Psoas muscle (tissue), 8 donors: ENCODE results near the gene PLA2G4C. TPM values are rescaled to one million over a fixed set of nuclear protein-coding genes. Genes with fewer than 3 reads are reported as not detected.

Experiments used
- ATAC-seq, 4 donors: fragments of 200-7000 bp; cut with Tn5 transposase; one replicate each; pipeline ENCODE4 v1.9.1; 2020; ENCODE audit warnings: moderate library complexity in 3 of 4, mild to moderate bottlenecking in 2 of 4
- DNase-seq, 2 donors: peaks; one replicate each; pipeline ENCODE4 v3.0.0-alpha.2; 2020
- H3K27ac ChIP-seq: fragments of 200-600 bp; one replicate; pipeline ENCODE4 v1.8.0; 2022
- H3K27me3 ChIP-seq, 3 donors: fragments of 200-600 bp in 1 of 3; one replicate each; pipeline versions ENCODE4 v1.6.1 to v1.8.0; 2013 to 2022; ENCODE audit warnings: low read length in 2 of 3, mild to moderate bottlenecking in 2 of 3, moderate library complexity in 1 of 3; ENCODE audit not compliant: insufficient read depth in 3 of 3
- H3K36me3 ChIP-seq, 2 donors: fragments of 200-600 bp in 1 of 2; one replicate each; pipeline versions ENCODE4 v1.6.1 to v1.8.0; 2013 to 2022; ENCODE audit warnings: low read depth in 1 of 2, mild to moderate bottlenecking in 1 of 2, moderate library complexity in 1 of 2; ENCODE audit not compliant: insufficient read depth in 1 of 2
- H3K4me1 ChIP-seq: fragments of 200-600 bp; one replicate; pipeline ENCODE4 v1.8.0; 2022
- H3K4me3 ChIP-seq: fragments of 200-600 bp; one replicate; pipeline ENCODE4 v1.8.0; 2022; ENCODE audit warnings: mild to moderate bottlenecking
- H3K9me3 ChIP-seq: fragments of 200-600 bp; one replicate; pipeline ENCODE4 v1.8.0; 2022
- CTCF ChIP-seq: fragments of 200-600 bp; IDR thresholded peaks from one replicate; pipeline ENCODE4 v1.8.0; 2022; ENCODE audit warnings: antibody characterized with exemption
- WGBS, 3 donors: extraction: QIAGEN DNeasy Blood & Tissue Kit; methylation state at CpG; one replicate each; pipeline versions ENCODE4 v1.1.6 to v1.1.7; 2013; 5-methylcytosine and 5-hydroxymethylcytosine counted together
- intact Hi-C, 2 donors: fragments of 100-400 bp; cut with DNase I; formaldehyde crosslinking; loops; one replicate each; pipeline versions ENCODE4 v1.11.0 to v1.14.2; 2022
- polyA plus RNA-seq, 3 donors: library from polyadenylated mRNA; stranded (reverse); fragments of 200-250 nt; gene quantifications; one replicate each; pipeline ENCODE4 v1.2.3, GENCODE V29; 2013
- total RNA-seq, 4 donors: library from RNA; stranded (reverse); fragmentation: NEBNext Ultra II Directional in 2 of 4; extraction: Animal tissue kit (Norgen Biotek cat#: 25700) in 2 of 4; gene quantifications; one replicate each; pipeline versions ENCODE4 v1.2.1 to v1.2.4, GENCODE V29; 2021 to 2023
- donor health status: healthy with polysubstance abuse.
- donor health status: DM: no; HTN: no; CAD: no; lungs with moderate emphysema.
- donor health status: Bipolar disorder and iron deficiency.
- donor health status: healthy.
- donor health status: DM: yes; HTN: yes; CAD: no.
- donor health status: DM: no; HTN: no; CAD: no.
- donor health status: DM: no; HTN: no; CAD: no.
- donor health status: DM: yes; HTN: yes; CAD: no.

The PLA2G4C gene
- total and polyA plus RNA-seq, 7 donors = 11.8 to 114 (median 34.2) TPM

GRCh38 chr19:48137411-48137810, 26.8 kb upstream of the PLA2G4C start:
- no peak for TF ChIP-seq CTCF
- 91 to 96% (median 93%) methylated on average over 24 to 26 of the region's 26 CpGs for WGBS, 3 donors
- ATAC-seq = no peak
- intact Hi-C loops = no loop called here
- H3K4me3 ChIP-seq = no peak overlapping the region
- H3K27ac ChIP-seq = no peak overlapping the region
- DNase-seq = no peak
- H3K4me1 ChIP-seq = no peaks in the 10 kb centered on the region
- no peaks in the 10 kb centered on the region for H3K36me3 ChIP-seq
- no peaks in the 10 kb centered on the region for H3K9me3 ChIP-seq
- H3K27me3 ChIP-seq = no peaks in the 10 kb centered on the region

- Histone ChIP-seq H3K9me3 (no peaks in the 10 kb centered on the region), H3K4me3 (no peak overlapping the region), H3K36me3 (no peaks in the 10 kb centered on the region), H3K4me1 (no peaks in the 10 kb centered on the region), H3K27ac (no peak overlapping the region), H3K27me3 (no peaks in the 10 kb centered on the region)
- no peak for TF ChIP-seq CTCF
- DNase-seq (no peak), ATAC-seq (no peak)
- intact Hi-C loops = no loop called here
- WGBS, 3 donors = 90 to 97% (median 93%) methylated on average over 4 of the region's 4 CpGs
Measured at GRCh38 chr19:48136547-48136946, 25.9 kb upstream of the PLA2G4C start.

GRCh38 chr19:48135411-48135810, 24.8 kb upstream of the PLA2G4C start:
- Histone ChIP-seq H3K27ac (no peak overlapping the region), H3K4me3 (no peak overlapping the region), H3K9me3 (no peaks in the 10 kb centered on the region), H3K36me3 (no peaks in the 10 kb centered on the region), H3K27me3 (no peaks in the 10 kb centered on the region), H3K4me1 (no peaks in the 10 kb centered on the region)
- no peak for ATAC-seq
- no peak for TF ChIP-seq CTCF
- WGBS, 3 donors = 69 to 79% (median 73%) methylated on average over 8 of the region's 8 CpGs
- DNase-seq = no peak
- intact Hi-C loops = no loop called here

GRCh38 chr19:48133094-48133493, 22.5 kb upstream of the PLA2G4C start:
- no peak overlapping the region for H3K4me3 ChIP-seq
- H3K4me1 ChIP-seq = no peaks in the 10 kb centered on the region
- ATAC-seq (no peak), DNase-seq (no peak)
- WGBS, 3 donors = 87 to 93% (median 93%) methylated on average over 6 of the region's 6 CpGs
- intact Hi-C loops = no loop called here
- no peaks in the 10 kb centered on the region for H3K27me3 ChIP-seq
- no peak for TF ChIP-seq CTCF
- H3K27ac ChIP-seq = no peak overlapping the region
- no peaks in the 10 kb centered on the region for H3K9me3 ChIP-seq
- H3K36me3 ChIP-seq = no peaks in the 10 kb centered on the region

GRCh38 chr19:48127561-48127960, 16.9 kb upstream of the PLA2G4C start:
- H3K27me3 ChIP-seq = no peaks in the 10 kb centered on the region
- no peak overlapping the region for H3K27ac ChIP-seq
- no peaks in the 10 kb centered on the region for H3K9me3 ChIP-seq
- ATAC-seq (no peak), DNase-seq (no peak)
- no peak overlapping the region for H3K4me3 ChIP-seq
- 98 to 99% (median 98%) methylated on average over 6 of the region's 6 CpGs for WGBS, 3 donors
- H3K4me1 ChIP-seq = no peaks in the 10 kb centered on the region
- H3K36me3 ChIP-seq = peaks cover 0 to 11% of the 10 kb centered on the region in 2 donors
- intact Hi-C loops = no loop called here
- no peak for TF ChIP-seq CTCF
